ENCODE data around the gene GJA3. TPM values are rescaled to one million over a fixed set of nuclear protein-coding genes. Genes with fewer than 3 reads are reported as not detected.

The GJA3 gene
- total RNA-seq, 3 donors from 2014 or later (not counting 1 experiment from before 2014, with no cell fraction given), result 0.18 TPM; not detected in 2

DNA sequence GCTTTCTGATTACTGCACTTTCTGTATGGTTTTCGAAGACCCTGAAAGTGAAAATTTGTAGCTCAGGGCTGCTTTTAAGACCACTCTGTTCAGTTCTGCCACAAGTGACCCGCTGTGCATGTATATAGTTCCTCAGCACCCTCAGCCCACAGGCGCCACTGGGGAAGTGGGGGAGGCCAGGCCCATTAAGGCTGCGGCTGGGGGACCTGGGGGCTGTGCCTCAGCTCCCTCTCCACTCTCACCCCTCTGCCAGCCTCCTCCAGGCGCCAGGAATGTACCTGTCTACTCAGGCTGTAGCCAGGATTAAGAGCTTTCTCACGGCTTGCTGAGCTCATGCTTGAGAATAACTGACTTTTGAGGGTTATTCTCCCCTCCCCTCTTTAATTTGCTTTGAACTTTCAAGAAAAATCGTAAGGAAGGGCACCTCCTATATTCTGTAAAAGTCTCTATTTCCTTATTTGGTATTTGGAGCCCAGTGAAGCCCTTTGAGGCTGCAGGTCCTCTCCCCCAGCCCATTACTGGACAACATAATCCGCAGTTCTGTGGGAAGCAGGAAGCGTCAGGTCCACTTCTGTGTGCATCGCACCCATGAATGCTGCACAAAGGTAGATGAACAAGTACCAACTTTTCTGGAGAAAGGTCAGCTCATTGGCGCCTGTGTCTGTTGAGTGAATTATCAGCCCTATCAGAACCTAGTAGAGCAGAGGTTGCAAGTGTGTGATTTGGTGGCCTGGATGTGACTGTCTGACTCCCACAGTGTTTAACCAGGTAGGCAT lies 29.6 kb downstream of the GJA3 start:
- no peak overlapping the region for H3K4me3 Mint-ChIP-seq
- intact Hi-C loops (cut with micrococcal nuclease), result no loop called here

DNA sequence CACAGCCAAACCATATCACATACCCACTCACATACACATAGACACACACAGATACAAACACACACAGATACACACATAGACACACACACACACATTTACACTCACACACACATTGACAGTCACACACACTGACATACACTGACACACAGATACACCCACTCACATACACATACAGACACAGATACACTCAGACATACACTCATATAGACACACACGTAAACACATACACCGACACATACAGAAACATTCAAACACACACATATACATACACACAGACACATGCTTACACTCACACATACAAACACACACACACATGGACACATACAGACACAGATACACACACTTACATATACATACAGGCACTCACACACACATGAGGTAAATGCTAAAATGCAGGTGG lies 30.2 kb downstream of the GJA3 start:
- intact Hi-C loops (cut with micrococcal nuclease), result no loop called here
- Mint-ChIP-seq H3K27me3 (ENCODE audit: low read depth in 2 of 2) (peaks cover 0 to 6% of the 10 kb centered on the region in 2 donors), H3K4me3 (no peak overlapping the region), H3K9me3 (no peaks in the 10 kb centered on the region), H3K27ac (no peak overlapping the region), H3K36me3 (no peaks in the 10 kb centered on the region), H3K4me1 (peaks cover 0 to 7% of the 10 kb centered on the region in 2 donors)
- Histone ChIP-seq H3K9me3 (ENCODE audit: control insufficient read depth, insufficient read depth, low read length) (no peaks in the 10 kb centered on the region), H3K4me1 (ENCODE audit: control insufficient read depth, insufficient read depth, low read length) (peaks cover 21% of the 10 kb centered on the region), H3K4me3 (ENCODE audit: low read length) (no peak overlapping the region), H3K27me3 (ENCODE audit: control insufficient read depth, insufficient read depth, low read length) (peaks cover 21% of the 10 kb centered on the region), H3K36me3 (ENCODE audit: control insufficient read depth, insufficient read depth, low read length) (no peaks in the 10 kb centered on the region), H3K27ac (ENCODE audit: low read length) (no peak overlapping the region)
- DNase-seq (no peak), ATAC-seq (no peak)
- TF ChIP-seq, protein P1, sequence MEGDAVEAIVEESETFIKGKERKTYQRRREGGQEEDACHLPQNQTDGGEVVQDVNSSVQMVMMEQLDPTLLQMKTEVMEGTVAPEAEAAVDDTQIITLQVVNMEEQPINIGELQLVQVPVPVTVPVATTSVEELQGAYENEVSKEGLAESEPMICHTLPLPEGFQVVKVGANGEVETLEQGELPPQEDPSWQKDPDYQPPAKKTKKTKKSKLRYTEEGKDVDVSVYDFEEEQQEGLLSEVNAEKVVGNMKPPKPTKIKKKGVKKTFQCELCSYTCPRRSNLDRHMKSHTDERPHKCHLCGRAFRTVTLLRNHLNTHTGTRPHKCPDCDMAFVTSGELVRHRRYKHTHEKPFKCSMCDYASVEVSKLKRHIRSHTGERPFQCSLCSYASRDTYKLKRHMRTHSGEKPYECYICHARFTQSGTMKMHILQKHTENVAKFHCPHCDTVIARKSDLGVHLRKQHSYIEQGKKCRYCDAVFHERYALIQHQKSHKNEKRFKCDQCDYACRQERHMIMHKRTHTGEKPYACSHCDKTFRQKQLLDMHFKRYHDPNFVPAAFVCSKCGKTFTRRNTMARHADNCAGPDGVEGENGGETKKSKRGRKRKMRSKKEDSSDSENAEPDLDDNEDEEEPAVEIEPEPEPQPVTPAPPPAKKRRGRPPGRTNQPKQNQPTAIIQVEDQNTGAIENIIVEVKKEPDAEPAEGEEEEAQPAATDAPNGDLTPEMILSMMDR (IDR thresholded peaks at IDR 0.05), result no peak
- 100% methylated on average over 2 of the region's 2 CpGs for WGBS (ENCODE audit: insufficient coverage)

More for the DNA sequence above, 29.6 kb downstream of the GJA3 start:
- Mint-ChIP-seq H3K27me3 (ENCODE audit: low read depth in 2 of 2) (peaks cover 0 to 6% of the 10 kb centered on the region in 2 donors), H3K27ac (no peak overlapping the region), H3K36me3 (no peaks in the 10 kb centered on the region), H3K9me3 (no peaks in the 10 kb centered on the region), H3K4me1 (peaks cover 0 to 7% of the 10 kb centered on the region in 2 donors)
- H3K9me3 ChIP-seq (ENCODE audit: control insufficient read depth, insufficient read depth, low read length), result no peaks in the 10 kb centered on the region
- ATAC-seq (no peak), DNase-seq (no peak)
- H3K36me3 ChIP-seq (ENCODE audit: control insufficient read depth, insufficient read depth, low read length), result no peaks in the 10 kb centered on the region
- TF ChIP-seq, protein P1 (IDR thresholded peaks at IDR 0.05), result no peak
- no peak overlapping the region for H3K4me3 ChIP-seq (ENCODE audit: low read length)
- H3K4me1 ChIP-seq (ENCODE audit: control insufficient read depth, insufficient read depth, low read length), result peaks cover 21% of the 10 kb centered on the region
- peaks cover 21% of the 10 kb centered on the region for H3K27me3 ChIP-seq (ENCODE audit: control insufficient read depth, insufficient read depth, low read length)
- H3K27ac ChIP-seq (ENCODE audit: low read length), result no peak overlapping the region
- WGBS (ENCODE audit: insufficient coverage), result 82% methylated on average over 11 of the region's 11 CpGs

DNA sequence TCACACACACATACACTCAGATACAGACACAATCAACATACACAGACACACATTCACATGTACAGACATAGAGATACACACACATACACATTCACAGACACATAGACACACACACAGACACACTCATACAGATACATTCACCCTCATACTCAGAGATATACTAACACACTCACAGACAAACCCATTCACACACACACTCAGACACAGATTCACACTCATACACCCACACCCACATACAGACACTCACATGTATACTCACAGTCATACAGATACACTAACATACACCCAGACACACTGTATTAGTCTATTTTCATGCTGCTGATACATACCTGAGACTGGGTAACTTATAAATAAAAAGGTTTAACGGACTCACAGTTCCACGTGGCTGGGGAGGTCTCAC lies 30.8 kb downstream of the GJA3 start:
- TF ChIP-seq, protein P1 (IDR thresholded peaks at IDR 0.05), result no peak
- no peak overlapping the region for H3K4me3 Mint-ChIP-seq
- no peak for ATAC-seq
- Histone ChIP-seq H3K4me1 (ENCODE audit: control insufficient read depth, insufficient read depth, low read length) (peaks cover 21% of the 10 kb centered on the region), H3K27me3 (ENCODE audit: control insufficient read depth, insufficient read depth, low read length) (peaks cover 18% of the 10 kb centered on the region), H3K36me3 (ENCODE audit: control insufficient read depth, insufficient read depth, low read length) (no peaks in the 10 kb centered on the region), H3K4me3 (ENCODE audit: low read length) (no peak overlapping the region), H3K9me3 (ENCODE audit: control insufficient read depth, insufficient read depth, low read length) (no peaks in the 10 kb centered on the region), H3K27ac (ENCODE audit: low read length) (no peak overlapping the region)
- H3K4me1 Mint-ChIP-seq, result peaks cover 0 to 7% of the 10 kb centered on the region in 2 donors
- no peak for DNase-seq
- intact Hi-C loops (cut with micrococcal nuclease), result no loop called here
- 71% methylated on average over 2 of the region's 2 CpGs for WGBS (ENCODE audit: insufficient coverage)
- no peaks in the 10 kb centered on the region for H3K9me3 Mint-ChIP-seq
- no peak overlapping the region for H3K27ac Mint-ChIP-seq
- H3K27me3 Mint-ChIP-seq (ENCODE audit: low read depth in 2 of 2), result peaks cover 0 to 5% of the 10 kb centered on the region in 2 donors
- no peaks in the 10 kb centered on the region for H3K36me3 Mint-ChIP-seq

All from natural killer cell (primary cell).